OCI-LY1 (cell line): Measurements from ENCODE around the gene ADRA1B.

Source experiments
- CTCF ChIP-seq: fragments of 200-600 bp; sonication (generic), shearing (Covaris generic); IDR thresholded peaks from 2 replicates; pipeline ENCODE4 v1.5.1; 2017; ENCODE audit warnings: mild to moderate bottlenecking, antibody characterized with exemption, low read length, moderate library complexity, mixed read lengths
- EZH2 ChIP-seq: fragments of 200-600 bp; sonication (generic), shearing (Covaris generic); IDR thresholded peaks from 2 replicates; pipeline ENCODE4 v1.8.0; 2017; ENCODE audit warnings: borderline replicate concordance, mixed run types, mild to moderate bottlenecking, antibody characterized with exemption, low read length, moderate library complexity, mixed read lengths

GRCh38 chr5:159962214-159962613 lies 45.9 kb downstream of the ADRA1B start:
- no peak for TF ChIP-seq CTCF
- TF ChIP-seq EZH2: no peak
